Measurements from ENCODE around the gene B4GALT1. TPM values are rescaled to one million over a fixed set of nuclear protein-coding genes. Genes with fewer than 3 reads are reported as not detected.

The B4GALT1 gene
- total RNA-seq, 2 experiments from 2014 or later = 12.8 to 38.7 TPM

GRCh38 chr9:33113799-33114547, 53.2 kb downstream of the B4GALT1 start:
- no peaks in the 10 kb centered on the region for H4K20me1 ChIP-seq (ENCODE audit: insufficient read depth, low read length)
- no peaks in the 10 kb centered on the region for H3K9me2 ChIP-seq (ENCODE audit: insufficient read depth, low read length)
- no peak for TF ChIP-seq CTCF (conservative IDR thresholded peaks at IDR 0.05; ENCODE audit: low read length)
- intact Hi-C loops (cut with micrococcal nuclease; ENCODE audit: unreplicated experiment) = no loop called here
- H3K4me1 ChIP-seq (ENCODE audit: insufficient read depth, low read length, poor library complexity, severe bottlenecking) = peaks cover 13% of the 10 kb centered on the region
- BruUV-seq (replicated peaks) = no TSS peak
- no peak overlapping the region for H3K4me2 ChIP-seq (ENCODE audit: low read length)
- H3K79me2 ChIP-seq (ENCODE audit: insufficient read depth, low read depth, low read length) = no peaks in the 10 kb centered on the region
- no peak for DNase-seq (ENCODE audit: low spot score)
- no peak overlapping the region for H3K4me3 ChIP-seq (ENCODE audit: low read depth, low read length, poor library complexity, severe bottlenecking)
- POLR2A ChIA-PET = no interaction called here
- no peak overlapping the region for H2AFZ ChIP-seq (ENCODE audit: low read length)
- H3K9me3 ChIP-seq (ENCODE audit: low read length) = no peaks in the 10 kb centered on the region
- H3K27ac ChIP-seq (ENCODE audit: low read depth, low read length, poor library complexity, severe bottlenecking) = no peak overlapping the region
- H3K36me3 ChIP-seq (ENCODE audit: insufficient read depth, low read length) = peaks cover 19% of the 10 kb centered on the region; the same call in 1 of the 2 replicates
- CTCF ChIA-PET (ENCODE audit: unreplicated experiment) = no interaction called here

DNA sequence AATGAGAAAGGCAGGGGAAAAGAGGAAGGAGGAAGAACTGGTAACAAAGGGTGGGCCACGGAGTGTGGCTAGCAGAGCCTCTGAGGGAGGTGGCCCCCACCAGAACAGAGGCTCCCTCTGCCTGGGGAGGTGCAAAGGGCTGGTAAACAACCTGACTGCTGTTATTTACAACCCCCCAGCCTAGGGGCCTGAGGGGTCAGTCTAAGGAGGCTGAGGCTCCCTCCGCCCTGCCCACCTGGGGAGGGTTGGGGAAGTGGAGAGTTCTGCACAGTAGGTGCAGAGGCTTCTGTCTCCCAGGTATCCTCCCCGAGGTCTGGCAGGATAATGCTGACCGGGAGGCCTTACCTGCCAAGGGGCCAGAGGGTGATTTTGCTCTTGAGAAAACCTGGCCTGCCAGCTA, 55.0 kb downstream of the B4GALT1 start:
- H3K9me2 ChIP-seq (ENCODE audit: insufficient read depth, low read length) = no peaks in the 10 kb centered on the region
- no peaks in the 10 kb centered on the region for H3K79me2 ChIP-seq (ENCODE audit: insufficient read depth, low read depth, low read length)
- peaks cover 16% of the 10 kb centered on the region for H3K4me1 ChIP-seq (ENCODE audit: insufficient read depth, low read length, poor library complexity, severe bottlenecking)
- H3K9me3 ChIP-seq (ENCODE audit: low read length) = no peaks in the 10 kb centered on the region
- no peak overlapping the region for H2AFZ ChIP-seq (ENCODE audit: low read length)
- H3K4me2 ChIP-seq (ENCODE audit: low read length) = no peak overlapping the region
- intact Hi-C loops (cut with micrococcal nuclease; ENCODE audit: unreplicated experiment) = no loop called here
- CTCF ChIA-PET (ENCODE audit: unreplicated experiment) = no interaction called here
- no TSS peak for BruUV-seq (replicated peaks)
- no peak overlapping the region for H3K4me3 ChIP-seq (ENCODE audit: low read depth, low read length, poor library complexity, severe bottlenecking)
- no peak for DNase-seq (ENCODE audit: low spot score)
- POLR2A ChIA-PET = no interaction called here
- no peak overlapping the region for H3K27ac ChIP-seq (ENCODE audit: low read depth, low read length, poor library complexity, severe bottlenecking)
- peaks cover 19% of the 10 kb centered on the region; the same call in 1 of the 2 replicates for H3K36me3 ChIP-seq (ENCODE audit: insufficient read depth, low read length)
- TF ChIP-seq CTCF (conservative IDR thresholded peaks at IDR 0.05; ENCODE audit: low read length) (no peak), EZH2phosphoT487 (IDR thresholded peaks at IDR 0.05; ENCODE audit: borderline replicate concordance, low read depth, low read length) (no peak)
- no peaks in the 10 kb centered on the region for H4K20me1 ChIP-seq (ENCODE audit: insufficient read depth, low read length)

- no peak overlapping the region for H3K4me3 ChIP-seq (ENCODE audit: low read depth, low read length, poor library complexity, severe bottlenecking)
- H3K79me2 ChIP-seq (ENCODE audit: insufficient read depth, low read depth, low read length) = no peaks in the 10 kb centered on the region
- peaks cover 16% of the 10 kb centered on the region for H3K4me1 ChIP-seq (ENCODE audit: insufficient read depth, low read length, poor library complexity, severe bottlenecking)
- H3K36me3 ChIP-seq (ENCODE audit: insufficient read depth, low read length) = peaks cover 19% of the 10 kb centered on the region; the same call in 1 of the 2 replicates
- H3K9me2 ChIP-seq (ENCODE audit: insufficient read depth, low read length) = no peaks in the 10 kb centered on the region
- no peaks in the 10 kb centered on the region for H3K9me3 ChIP-seq (ENCODE audit: low read length)
- TF ChIP-seq EZH2phosphoT487 (IDR thresholded peaks at IDR 0.05; ENCODE audit: borderline replicate concordance, low read depth, low read length) (no peak), CTCF (conservative IDR thresholded peaks at IDR 0.05; ENCODE audit: low read length) (no peak)
- intact Hi-C loops (cut with micrococcal nuclease; ENCODE audit: unreplicated experiment) = no loop called here
- ChIA-PET POLR2A (no interaction called here), CTCF (ENCODE audit: unreplicated experiment) (no interaction called here)
- H3K27ac ChIP-seq (ENCODE audit: low read depth, low read length, poor library complexity, severe bottlenecking) = no peak overlapping the region
- no peaks in the 10 kb centered on the region for H4K20me1 ChIP-seq (ENCODE audit: insufficient read depth, low read length)
- DNase-seq (ENCODE audit: low spot score) = no peak
- no TSS peak for BruUV-seq (replicated peaks)
- H2AFZ ChIP-seq (ENCODE audit: low read length) = no peak overlapping the region
- H3K4me2 ChIP-seq (ENCODE audit: low read length) = no peak overlapping the region
Measured at GRCh38 chr9:33111631-33112030, 55.5 kb downstream of the B4GALT1 start.

Data from OCI-LY7 (cell line).